Stomach (tissue), 4 donors: Measurements from ENCODE around the gene INPP4B.

ENCODE experiments used
- CTCF ChIP-seq, 7 experiments: fragments of 450-650 bp in 4 of 7; fragments of 200-600 bp in 3 of 7; sonication (generic) in 3 of 7; IDR thresholded peaks; one replicate each; pipeline ENCODE4 v1.5.1; 2016 to 2019; ENCODE audit warnings: antibody characterized with exemption in 7 of 7, control low read depth in 2 of 7, mild to moderate bottlenecking in 1 of 7
- EP300 ChIP-seq: sonication (generic); formaldehyde crosslinking; IDR thresholded peaks from one replicate; pipeline ENCODE4 v1.6.1; 2017; ENCODE audit warnings: antibody characterized with exemption

- TF ChIP-seq EP300: no peak
- TF ChIP-seq CTCF (IDR thresholded peaks at IDR 0.05): no peak
Measured at GRCh38 chr4:142408003-142408441, 438.1 kb downstream of the INPP4B start.
